OCI-LY7 (cell line): ENCODE data around the gene ADORA2A. TPM values are rescaled to one million over a fixed set of nuclear protein-coding genes. Genes with fewer than 3 reads are reported as not detected.

Experiments
- BruUV-seq: library from RNA; stranded (reverse); fragments of 400-500 nt; replicated peaks from 2 replicates; lab custom pipeline; 2021; lab: Mats Ljungman, UMichigan
- CTCF ChIA-PET: fragments of 300-600 bp; sonication (Branson Sonifier 250); formaldehyde crosslinking; loops from one replicate; lab custom pipeline; 2022; ENCODE audit warnings: antibody characterized with exemption; ENCODE audit not compliant: unreplicated experiment; lab: Charles Lee
- POLR2A ChIA-PET: fragments of 300-600 bp; sonication (Branson Sonifier 250); formaldehyde crosslinking; loops from one replicate; lab custom pipeline; 2022; ENCODE audit warnings: antibody characterized with exemption; lab: Charles Lee
- DNase-seq: peaks from one replicate; pipeline ENCODE4 v3.0.0-alpha.2; 2015; ENCODE audit warnings: low spot score
- H2AFZ ChIP-seq: fragments of 200-600 bp; sonication (generic), shearing (Covaris generic); 2 replicates; pipeline ENCODE4 v1.6.1; 2014; ENCODE audit warnings: mild to moderate bottlenecking, antibody characterized with exemption, low read length, moderate library complexity
- H3K27ac ChIP-seq: fragments of 200-600 bp; sonication (generic); 2 replicates; pipeline ENCODE4 v1.5.1; 2014; ENCODE audit warnings: mixed run types, low read depth, mild to moderate bottlenecking, moderate library complexity, low read length, inconsistent platforms; ENCODE audit not compliant: poor library complexity, severe bottlenecking
- H3K36me3 ChIP-seq: fragments of 200-600 bp; sonication (generic); 2 replicates; pipeline ENCODE4 v1.6.1; 2014; ENCODE audit warnings: mild to moderate bottlenecking, antibody characterized with exemption, low read length, moderate library complexity, mixed read lengths; ENCODE audit not compliant: insufficient read depth
- H3K4me1 ChIP-seq: fragments of 200-600 bp; sonication (generic); 2 replicates; pipeline ENCODE4 v1.5.1; 2014; ENCODE audit warnings: mild to moderate bottlenecking, low read length; ENCODE audit not compliant: insufficient read depth, poor library complexity, severe bottlenecking
- H3K4me2 ChIP-seq: fragments of 200-600 bp; sonication (generic); 2 replicates; pipeline ENCODE4 v1.6.1; 2014; ENCODE audit warnings: mild to moderate bottlenecking, low read length
- H3K4me3 ChIP-seq: fragments of 200-600 bp; sonication (generic); 2 replicates; pipeline ENCODE4 v1.5.1; 2014; ENCODE audit warnings: mild to moderate bottlenecking, low read depth, low read length; ENCODE audit not compliant: poor library complexity, severe bottlenecking
- H3K79me2 ChIP-seq: fragments of 200-600 bp; sonication (generic); 2 replicates; pipeline ENCODE4 v1.6.1; 2016; ENCODE audit warnings: low read depth, mild to moderate bottlenecking, low read length, moderate library complexity, mixed read lengths; ENCODE audit not compliant: insufficient read depth
- H3K9me2 ChIP-seq: fragments of 200-600 bp; sonication (generic); 2 replicates; pipeline ENCODE4 v1.6.1; 2016; ENCODE audit warnings: mild to moderate bottlenecking, low read length, mixed read lengths; ENCODE audit not compliant: insufficient read depth
- H3K9me3 ChIP-seq: fragments of 200-600 bp; sonication (generic); 2 replicates; pipeline ENCODE4 v1.6.1; 2014; ENCODE audit warnings: mild to moderate bottlenecking, mixed run types, low read length, mixed read lengths
- H4K20me1 ChIP-seq: fragments of 200-600 bp; sonication (generic); 2 replicates; pipeline ENCODE4 v1.6.1; 2014; ENCODE audit warnings: mild to moderate bottlenecking, antibody characterized with exemption, low read length, moderate library complexity, mixed read lengths; ENCODE audit not compliant: insufficient read depth
- CTCF ChIP-seq: fragments of 200-600 bp; sonication (generic); conservative IDR thresholded peaks from 2 replicates; pipeline ENCODE4 v1.5.1; 2014; ENCODE audit warnings: mild to moderate bottlenecking, antibody characterized with exemption, low read length, moderate library complexity, mixed read lengths
- EZH2phosphoT487 ChIP-seq: fragments of 200-600 bp; sonication (generic); IDR thresholded peaks from 2 replicates; pipeline ENCODE4 v1.6.1; 2018; ENCODE audit warnings: low read depth, borderline replicate concordance, mild to moderate bottlenecking, mixed run types, antibody characterized with exemption, low read length, moderate library complexity, mixed read lengths
- intact Hi-C: fragments of 100-400 bp; cut with micrococcal nuclease; formaldehyde crosslinking; loops from one replicate; pipeline ENCODE4 v1.10.0; 2022; ENCODE audit not compliant: unreplicated experiment
- total RNA-seq, 2 experiments: library from RNA; depleted of rRNA in 1 of 2; stranded (reverse); fragments of >200 nt in 1 of 2; shearing (Covaris generic) in 1 of 2; gene quantifications; 2 replicates each; pipeline ENCODE4 v1.2.3, GENCODE V29; 2014 to 2022

ADORA2A gene
- total RNA-seq, 2 experiments from 2014 or later = 35.0 to 35.7 TPM

- H4K20me1 ChIP-seq = no peaks in the 10 kb centered on the region
- peak; percentile 24 for DNase-seq
- peaks cover 78% of the 10 kb centered on the region for H3K4me1 ChIP-seq
- peak overlapping the region; percentile 97 for H3K4me2 ChIP-seq
- H3K36me3 ChIP-seq = peaks cover 59% of the 10 kb centered on the region; the same call in 1 of the 2 replicates
- TF ChIP-seq CTCF (no peak), EZH2phosphoT487 (no peak)
- peak overlapping the region; percentile 99 for H3K27ac ChIP-seq
- CTCF ChIA-PET = interaction anchor here (0.6 to 1.2 kb wide), 5 partner anchors 8 to 81 kb away, joined by 3 read pairs; partner anchors contain the start of gene ADORA2A
- POLR2A ChIA-PET = interaction anchor here (0.7 to 2.2 kb wide), 4 partner anchors 8 to 67 kb away, joined by 3 to 10 read pairs (median 6); partner anchors contain the start of gene ADORA2A
- BruUV-seq = no TSS peak
- peak overlapping the region; percentile 61 for H3K4me3 ChIP-seq
- H3K9me2 ChIP-seq = no peaks in the 10 kb centered on the region
- no peaks in the 10 kb centered on the region for H3K9me3 ChIP-seq
- H3K79me2 ChIP-seq = peaks cover 48% of the 10 kb centered on the region; the same call in 1 of the 2 replicates
- intact Hi-C loops = loop anchor here (2.0 kb wide), 1 partner anchor 165 kb away; the partner anchor contains the start of gene SPECC1L
- H2AFZ ChIP-seq = no peak overlapping the region
Measured at GRCh38 chr22:24435861-24436371, 8.5 kb downstream of the ADORA2A start.

DNA sequence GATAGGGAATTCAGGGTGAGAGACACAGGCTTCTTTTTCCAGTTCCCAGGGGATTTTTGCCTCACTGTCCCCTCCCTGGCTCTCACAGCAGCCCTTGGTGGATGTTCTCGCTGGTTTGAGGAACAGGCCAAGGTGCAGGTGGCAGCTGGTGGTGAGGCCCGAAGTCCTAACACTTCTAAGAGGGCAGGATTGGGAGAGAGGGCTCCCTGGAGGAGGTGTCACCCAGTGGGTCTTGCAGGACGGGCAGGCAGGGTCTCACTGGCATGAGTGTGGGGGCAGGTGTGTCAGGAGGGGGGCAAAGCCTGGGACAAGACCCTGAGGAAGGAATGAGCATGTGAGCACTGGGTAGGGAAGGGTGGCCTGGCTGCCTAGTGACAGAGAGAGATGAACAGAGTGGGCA is 9.2 kb downstream of the ADORA2A start:
- Histone ChIP-seq H3K4me2 (peak overlapping the region; percentile 97), H3K9me3 (no peaks in the 10 kb centered on the region), H3K4me3 (no peak overlapping the region), H3K27ac (peak overlapping the region; percentile 99), H3K9me2 (no peaks in the 10 kb centered on the region), H2AFZ (no peak overlapping the region), H3K36me3 (peaks cover 65% of the 10 kb centered on the region), H3K4me1 (peaks cover 72% of the 10 kb centered on the region), H4K20me1 (no peaks in the 10 kb centered on the region), H3K79me2 (peaks cover 41% of the 10 kb centered on the region; the same call in 1 of the 2 replicates)
- POLR2A ChIA-PET = interaction anchor here (0.7 to 2.2 kb wide), 2 partner anchors 47 to 66 kb away, joined by 3 to 10 read pairs; no protein-coding TSS in a partner anchor
- CTCF ChIA-PET = interaction anchor here (0.6 kb wide), 1 partner anchor 44 kb away, joined by 3 read pairs; no protein-coding TSS in a partner anchor
- intact Hi-C loops = no loop called here
- TF ChIP-seq EZH2phosphoT487 = no peak
- no peak for TF ChIP-seq CTCF
- no TSS peak for BruUV-seq
- peak; percentile 25 for DNase-seq

DNA sequence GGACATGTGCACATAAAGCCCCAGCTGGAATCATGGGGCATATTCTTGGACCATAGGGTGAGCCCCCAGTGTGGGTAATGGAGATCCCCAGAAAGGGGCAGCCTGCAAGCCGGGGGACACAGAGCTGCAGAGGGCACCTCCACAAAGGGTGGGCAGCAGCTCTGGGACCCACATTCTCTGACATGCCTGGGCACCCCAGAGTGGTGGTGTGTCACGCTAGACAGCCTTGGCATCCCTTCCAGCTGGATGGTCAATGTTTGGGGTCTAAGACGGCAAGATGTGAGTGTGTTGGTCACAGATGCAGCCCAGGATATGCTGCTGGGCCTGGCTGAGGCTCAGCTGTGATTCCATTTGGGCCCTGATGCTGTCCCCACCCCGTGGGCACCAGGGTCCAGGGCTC is 9.7 kb downstream of the ADORA2A start:
- POLR2A ChIA-PET = interaction anchor here (2.2 kb wide), 1 partner anchor 46 kb away, joined by 10 read pairs; no protein-coding TSS in a partner anchor
- H3K4me1 ChIP-seq = peaks cover 66% of the 10 kb centered on the region
- BruUV-seq = no TSS peak
- no peak for TF ChIP-seq EZH2phosphoT487
- no peaks in the 10 kb centered on the region for H4K20me1 ChIP-seq
- intact Hi-C loops = no loop called here
- H3K79me2 ChIP-seq = peaks cover 36% of the 10 kb centered on the region; the same call in 1 of the 2 replicates
- peak overlapping the region; percentile 7 for H3K4me3 ChIP-seq
- no peak overlapping the region for H2AFZ ChIP-seq
- H3K36me3 ChIP-seq = peaks cover 70% of the 10 kb centered on the region
- DNase-seq = peak; percentile 36
- peak overlapping the region; percentile 97 for H3K4me2 ChIP-seq
- no peaks in the 10 kb centered on the region for H3K9me2 ChIP-seq
- H3K9me3 ChIP-seq = no peaks in the 10 kb centered on the region
- H3K27ac ChIP-seq = peak overlapping the region; percentile 99
- CTCF ChIA-PET = no interaction called here
